Measurements from ENCODE around the gene CTNNAL1. TPM values are rescaled to one million over a fixed set of nuclear protein-coding genes. Genes with fewer than 3 reads are reported as not detected.

Gene CTNNAL1
- total and polyA plus RNA-seq, 9 of the 15 experiments (the other 6 are each of a cell fraction or from before 2014, with no cell fraction given) = 23.2 to 78.0 (median 46.7) TPM

DNA sequence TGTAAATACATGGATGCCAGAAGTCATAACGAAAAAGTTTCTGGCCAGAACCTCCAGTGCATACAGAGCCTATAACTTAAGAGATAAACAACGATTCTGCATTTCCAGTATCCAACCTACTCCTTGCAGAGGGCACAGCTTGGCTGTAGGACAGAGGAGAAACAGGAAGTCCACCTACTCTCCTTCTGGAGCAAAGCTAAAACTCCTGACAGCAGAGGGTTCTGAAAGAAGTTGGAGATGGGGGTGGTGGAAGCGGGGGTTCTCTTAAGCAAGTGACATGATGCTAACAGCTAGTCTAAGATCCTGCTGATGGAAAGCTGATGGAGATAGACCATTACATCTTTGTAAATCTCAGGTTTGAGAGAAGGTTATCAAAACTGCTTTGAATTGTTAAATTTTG, 35.5 kb upstream of the CTNNAL1 start:
- H3K79me2 ChIP-seq (ENCODE audit: control insufficient read depth, insufficient read depth, low read length) = no peaks in the 10 kb centered on the region
- CTCF ChIA-PET (ENCODE audit: low intra/inter-chr PET ratio) = no interaction called here

More for the DNA sequence above, 35.5 kb upstream of the CTNNAL1 start:
- Histone ChIP-seq H2AFZ (ENCODE audit: low read depth, low read length) (no peak overlapping the region), H3K4me1 (replicated peaks in 1 of 2; ENCODE audit: control insufficient read depth in 2 of 2, insufficient read depth in 2 of 2, low read length in 2 of 2) (no peaks in the 10 kb centered on the region), H3K27ac (ENCODE audit: extremely low read depth, low read depth, low read length) (no peak overlapping the region), H3K36me3 (ENCODE audit: control insufficient read depth, insufficient read depth, low read length) (peaks cover 97% of the 10 kb centered on the region), H4K20me1 (replicated peaks; ENCODE audit: control insufficient read depth, insufficient read depth, low read length) (no peaks in the 10 kb centered on the region), H3K27me3 (ENCODE audit: control insufficient read depth in 2 of 2, insufficient read depth in 2 of 2, low read length in 2 of 2) (no peaks in the 10 kb centered on the region), H3K9me1 (ENCODE audit: control insufficient read depth, insufficient read depth, low read length) (no peaks in the 10 kb centered on the region), H3K4me3 (no peak overlapping the region), H3K4me2 (ENCODE audit: insufficient read depth, low read length) (no peak overlapping the region), H3K9ac (ENCODE audit: insufficient read depth in 1 of 2, low read depth in 2 of 2, low read length in 2 of 2) (no peak overlapping the region), H3K9me3 (replicated peaks; ENCODE audit: control insufficient read depth, insufficient read depth, low read depth, low read length) (no peaks in the 10 kb centered on the region)
- ATAC-seq = no peak
- FAIRE-seq = no peak
- BruUV-seq (replicated peaks) = no TSS peak
- intact Hi-C loops (cut with micrococcal nuclease) = no loop called here
- TF ChIP-seq TCFL5 (CRISPR knock-in tag; conservative IDR thresholded peaks at IDR 0.05) (no peak), KAT2B (IDR thresholded peaks at IDR 0.05; ENCODE audit: low read depth, low read length) (no peak), STAT5A (IDR thresholded peaks at IDR 0.05; ENCODE audit: borderline replicate concordance, low read length) (no peak), ZNF408 (CRISPR knock-in tag; IDR thresholded peaks at IDR 0.05; ENCODE audit: low read depth) (no peak)
- TF ChIP-seq, protein P1, sequence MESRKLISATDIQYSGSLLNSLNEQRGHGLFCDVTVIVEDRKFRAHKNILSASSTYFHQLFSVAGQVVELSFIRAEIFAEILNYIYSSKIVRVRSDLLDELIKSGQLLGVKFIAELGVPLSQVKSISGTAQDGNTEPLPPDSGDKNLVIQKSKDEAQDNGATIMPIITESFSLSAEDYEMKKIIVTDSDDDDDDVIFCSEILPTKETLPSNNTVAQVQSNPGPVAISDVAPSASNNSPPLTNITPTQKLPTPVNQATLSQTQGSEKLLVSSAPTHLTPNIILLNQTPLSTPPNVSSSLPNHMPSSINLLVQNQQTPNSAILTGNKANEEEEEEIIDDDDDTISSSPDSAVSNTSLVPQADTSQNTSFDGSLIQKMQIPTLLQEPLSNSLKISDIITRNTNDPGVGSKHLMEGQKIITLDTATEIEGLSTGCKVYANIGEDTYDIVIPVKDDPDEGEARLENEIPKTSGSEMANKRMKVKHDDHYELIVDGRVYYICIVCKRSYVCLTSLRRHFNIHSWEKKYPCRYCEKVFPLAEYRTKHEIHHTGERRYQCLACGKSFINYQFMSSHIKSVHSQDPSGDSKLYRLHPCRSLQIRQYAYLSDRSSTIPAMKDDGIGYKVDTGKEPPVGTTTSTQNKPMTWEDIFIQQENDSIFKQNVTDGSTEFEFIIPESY (CRISPR knock-in tag; IDR thresholded peaks at IDR 0.05) = no peak
- TF ChIP-seq, protein P2, sequence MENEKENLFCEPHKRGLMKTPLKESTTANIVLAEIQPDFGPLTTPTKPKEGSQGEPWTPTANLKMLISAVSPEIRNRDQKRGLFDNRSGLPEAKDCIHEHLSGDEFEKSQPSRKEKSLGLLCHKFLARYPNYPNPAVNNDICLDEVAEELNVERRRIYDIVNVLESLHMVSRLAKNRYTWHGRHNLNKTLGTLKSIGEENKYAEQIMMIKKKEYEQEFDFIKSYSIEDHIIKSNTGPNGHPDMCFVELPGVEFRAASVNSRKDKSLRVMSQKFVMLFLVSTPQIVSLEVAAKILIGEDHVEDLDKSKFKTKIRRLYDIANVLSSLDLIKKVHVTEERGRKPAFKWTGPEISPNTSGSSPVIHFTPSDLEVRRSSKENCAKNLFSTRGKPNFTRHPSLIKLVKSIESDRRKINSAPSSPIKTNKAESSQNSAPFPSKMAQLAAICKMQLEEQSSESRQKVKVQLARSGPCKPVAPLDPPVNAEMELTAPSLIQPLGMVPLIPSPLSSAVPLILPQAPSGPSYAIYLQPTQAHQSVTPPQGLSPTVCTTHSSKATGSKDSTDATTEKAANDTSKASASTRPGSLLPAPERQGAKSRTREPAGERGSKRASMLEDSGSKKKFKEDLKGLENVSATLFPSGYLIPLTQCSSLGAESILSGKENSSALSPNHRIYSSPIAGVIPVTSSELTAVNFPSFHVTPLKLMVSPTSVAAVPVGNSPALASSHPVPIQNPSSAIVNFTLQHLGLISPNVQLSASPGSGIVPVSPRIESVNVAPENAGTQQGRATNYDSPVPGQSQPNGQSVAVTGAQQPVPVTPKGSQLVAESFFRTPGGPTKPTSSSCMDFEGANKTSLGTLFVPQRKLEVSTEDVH (IDR thresholded peaks at IDR 0.05; ENCODE audit: low read depth, partially characterized antibody) = no peak
- POLR2A ChIA-PET = no interaction called here
- in situ Hi-C loops (cut with MboI) = no loop called here
- 93% methylated on average over 3 of the region's 3 CpGs for WGBS (ENCODE audit: insufficient coverage, low coverage, missing lambda C conversion rate)
- no peak for DNase-seq (ENCODE audit: extremely low read depth in 1 of 4, low spot score in 3 of 4)
